HCT116 (cell line): ENCODE data around the gene SVIL. TPM values are rescaled to one million over a fixed set of nuclear protein-coding genes. Genes with fewer than 3 reads are reported as not detected.

ENCODE experiments used
- ATAC-seq: fragments of 200-7000 bp; cut with Tn5 transposase; 2 replicates; pipeline ENCODE4 v1.9.1; 2020; ENCODE audit warnings: mild to moderate bottlenecking, moderate library complexity
- BruUV-seq: library from RNA; stranded (reverse); fragments of 400-500 nt; replicated peaks from 2 replicates; lab custom pipeline; 2021; lab: Mats Ljungman, UMichigan
- CTCF ChIA-PET: fragments of 300-600 bp; sonication (Branson Sonifier 250); formaldehyde crosslinking; loops from one replicate; lab custom pipeline; 2021; ENCODE audit warnings: antibody characterized with exemption; lab: Charles Lee
- POLR2A ChIA-PET: fragments of 300-600, 350-600 bp; sonication (Branson Sonifier 250); formaldehyde crosslinking; loops from one replicate; lab custom pipeline; 2021; ENCODE audit warnings: antibody characterized with exemption; lab: Charles Lee
- RAD21 ChIA-PET, 2 experiments: fragments of 300-600 bp; sonication (Branson Sonifier 250); formaldehyde crosslinking; loops; one replicate each; lab custom pipeline; 2023; ENCODE audit warnings: low total read pairs in 2 of 2; ENCODE audit not compliant: uncharacterized antibody in 2 of 2, unreplicated experiment in 2 of 2, low non-redundant PET in 1 of 2; lab: Charles Lee
- DNase-seq: peaks from one replicate; pipeline ENCODE4 v3.0.0-alpha.2; 2010; ENCODE audit warnings: low read depth, low spot score
- H2AFZ ChIP-seq: fragments of 200-600 bp; shearing (Covaris generic), sonication (generic); 2 replicates; pipeline ENCODE4 v1.6.1; 2017; ENCODE audit warnings: low read depth, mixed run types, mixed read lengths, antibody characterized with exemption, low read length; ENCODE audit not compliant: poor library complexity, severe bottlenecking
- H3K27ac ChIP-seq: 2 replicates; pipeline ENCODE4 v1.5.1; 2012; ENCODE audit warnings: low read depth, low read length
- H3K27me3 ChIP-seq: fragments of 200-600 bp; sonication (generic); 2 replicates; pipeline ENCODE4 v1.6.1; 2016; ENCODE audit warnings: mixed run types, low read length, mixed read lengths; ENCODE audit not compliant: insufficient read depth
- H3K36me3 ChIP-seq, 2 experiments: fragments of 200-500 bp in 1 of 2; fragments of 200-600 bp in 1 of 2; sonication (Bioruptor generic) in 1 of 2; sonication (generic) in 1 of 2; 2 replicates each; pipeline versions ENCODE4 v1.5.1 to v1.6.1; 2014 to 2016; ENCODE audit warnings: low read length in 2 of 2, inconsistent platforms in 1 of 2, mixed read lengths in 1 of 2, mixed run types in 1 of 2; ENCODE audit not compliant: insufficient read depth in 2 of 2, control insufficient read depth in 1 of 2
- H3K4me1 ChIP-seq, 2 experiments: fragments of 200-600 bp in 1 of 2; sonication (generic) in 1 of 2; 2 replicates each; pipeline versions ENCODE4 v1.5.1 to v1.6.1; 2012 to 2017; ENCODE audit warnings: low read length in 2 of 2, inconsistent platforms in 1 of 2, mild to moderate bottlenecking in 1 of 2, mixed read lengths in 1 of 2, mixed run types in 1 of 2, moderate library complexity in 1 of 2; ENCODE audit not compliant: insufficient read depth in 2 of 2, control insufficient read depth in 1 of 2
- H3K4me2 ChIP-seq: fragments of 200-600 bp; sonication (generic); 2 replicates; pipeline ENCODE4 v1.6.1; 2017; ENCODE audit warnings: mixed run types, low read length, mixed read lengths
- H3K4me3 ChIP-seq, 2 experiments: fragments of 200-600 bp in 1 of 2; sonication (generic) in 1 of 2; replicated peaks in 1 of 2; 2 replicates each; pipeline ENCODE4 v1.5.1; 2011 to 2016; ENCODE audit warnings: low read length in 2 of 2, control low read depth in 1 of 2, low read depth in 1 of 2, mild to moderate bottlenecking in 1 of 2, mixed read lengths in 1 of 2, mixed run types in 1 of 2
- H3K79me2 ChIP-seq: fragments of 200-600 bp; sonication (generic); 2 replicates; pipeline ENCODE4 v1.6.1; 2017; ENCODE audit warnings: mild to moderate bottlenecking, mixed run types, low read length, moderate library complexity, mixed read lengths; ENCODE audit not compliant: insufficient read depth
- H3K9ac ChIP-seq: fragments of 200-600 bp; sonication (generic); 2 replicates; pipeline ENCODE4 v1.6.1; 2016; ENCODE audit warnings: low read length, mixed read lengths
- H3K9me2 ChIP-seq: fragments of 200-600 bp; sonication (generic), shearing (Covaris generic); 2 replicates; pipeline ENCODE4 v1.6.1; 2017; ENCODE audit warnings: mixed run types, mild to moderate bottlenecking, moderate library complexity; ENCODE audit not compliant: insufficient read depth
- H3K9me3 ChIP-seq, 2 experiments: fragments of 200-500 bp in 1 of 2; fragments of 200-600 bp in 1 of 2; sonication (Bioruptor generic) in 1 of 2; sonication (generic) in 1 of 2; 2 replicates each; pipeline ENCODE4 v1.6.1; 2014 to 2017; ENCODE audit warnings: low read length in 2 of 2, mixed read lengths in 2 of 2, inconsistent platforms in 1 of 2, low read depth in 1 of 2, mild to moderate bottlenecking in 1 of 2, mixed run types in 1 of 2, moderate library complexity in 1 of 2; ENCODE audit not compliant: control insufficient read depth in 1 of 2, insufficient read depth in 1 of 2
- H4K20me1 ChIP-seq: fragments of 200-600 bp; sonication (generic), shearing (Covaris generic); 2 replicates; pipeline ENCODE4 v1.6.1; 2017; ENCODE audit warnings: mixed run types, mild to moderate bottlenecking, moderate library complexity; ENCODE audit not compliant: insufficient read depth
- ATF3 ChIP-seq: IDR thresholded peaks from 2 replicates; pipeline ENCODE4 v1.6.1; 2012
- CEBPB ChIP-seq: IDR thresholded peaks from 2 replicates; pipeline ENCODE4 v1.6.1; 2012; ENCODE audit warnings: low read depth
- CTCF ChIP-seq, 3 experiments: fragments of 200-600 bp in 1 of 3; sonication (generic) in 1 of 3; IDR thresholded peaks in 2 of 3; conservative IDR thresholded peaks in 1 of 3; 2 replicates each; pipeline ENCODE4 v1.5.1; 2012 to 2017; ENCODE audit warnings: low read depth in 2 of 3, low read length in 2 of 3, antibody characterized with exemption in 1 of 3, borderline replicate concordance in 1 of 3, control low read depth in 1 of 3, mild to moderate bottlenecking in 1 of 3, mixed read lengths in 1 of 3, mixed run types in 1 of 3, moderate library complexity in 1 of 3; ENCODE audit not compliant: insufficient read depth in 1 of 3
- EGR1 ChIP-seq: IDR thresholded peaks from 2 replicates; pipeline ENCODE4 v1.6.1; 2012; ENCODE audit warnings: low read depth
- ELF1 ChIP-seq: IDR thresholded peaks from 2 replicates; pipeline ENCODE4 v1.6.1; 2012; ENCODE audit warnings: low read depth, borderline replicate concordance
- EZH2 ChIP-seq: fragments of 200-600 bp; sonication (generic); IDR thresholded peaks from 2 replicates; pipeline ENCODE4 v1.6.1; 2017; ENCODE audit warnings: antibody characterized with exemption, mixed run types
- FOSL1 ChIP-seq: IDR thresholded peaks from 2 replicates; pipeline ENCODE4 v1.6.1; 2012; ENCODE audit warnings: low read depth
- MAX ChIP-seq: IDR thresholded peaks from 2 replicates; pipeline ENCODE4 v1.6.1; 2012
- POLR2A ChIP-seq: IDR thresholded peaks from 2 replicates; pipeline ENCODE4 v1.7.0; 2011; ENCODE audit warnings: borderline replicate concordance; ENCODE audit not compliant: insufficient read depth, insufficient read length; ENCODE audit errors: extremely low read depth
- POLR2AphosphoS5 ChIP-seq: IDR thresholded peaks from 2 replicates; pipeline ENCODE4 v1.6.1; 2011; ENCODE audit warnings: mild to moderate bottlenecking, low read depth, low read length, moderate library complexity
- RAD21 ChIP-seq: IDR thresholded peaks from 2 replicates; pipeline ENCODE4 v1.6.1; 2012; ENCODE audit warnings: low read depth, mild to moderate bottlenecking
- REST ChIP-seq: IDR thresholded peaks from 2 replicates; pipeline ENCODE4 v1.6.1; 2012; ENCODE audit warnings: low read depth
- SIN3A ChIP-seq: IDR thresholded peaks from 2 replicates; pipeline ENCODE4 v1.6.1; 2012; ENCODE audit warnings: low read depth
- SRF ChIP-seq: IDR thresholded peaks from 2 replicates; pipeline ENCODE4 v1.6.1; 2012; ENCODE audit warnings: low read depth
- TCF7L2 ChIP-seq: IDR thresholded peaks from 2 replicates; pipeline ENCODE4 v1.7.0; 2011; ENCODE audit warnings: borderline replicate concordance, inconsistent platforms; ENCODE audit not compliant: insufficient read depth, insufficient read length; ENCODE audit errors: extremely low read depth
- YY1 ChIP-seq: IDR thresholded peaks from 2 replicates; pipeline ENCODE4 v1.6.1; 2011; ENCODE audit warnings: low read length, low read depth, moderate library complexity, mild to moderate bottlenecking; ENCODE audit not compliant: insufficient replicate concordance; ENCODE audit errors: extremely low read depth
- ZBTB33 ChIP-seq: IDR thresholded peaks from 2 replicates; pipeline ENCODE4 v1.6.1; 2011; ENCODE audit warnings: mild to moderate bottlenecking, low read length, moderate library complexity; ENCODE audit not compliant: insufficient replicate concordance; ENCODE audit errors: extremely low read depth
- ZNF274 ChIP-seq: fragments of 200-500 bp; sonication (Bioruptor generic); IDR thresholded peaks from 2 replicates; pipeline ENCODE4 v1.6.1; 2014; ENCODE audit warnings: mild to moderate bottlenecking, low read depth, low read length, inconsistent platforms
- intact Hi-C: fragments of 100-400 bp; cut with micrococcal nuclease; formaldehyde crosslinking; loops from 2 replicates; pipeline ENCODE4 v1.10.0; 2022
- total RNA-seq: library from RNA; stranded (reverse); gene quantifications from one replicate; pipeline ENCODE4 v1.2.1, GENCODE V29; 2021; ENCODE audit not compliant: unreplicated experiment

The SVIL gene
- total RNA-seq, 1 experiment from 2014 or later: 27.0 TPM

- H3K79me2 ChIP-seq: peaks cover 46% of the 10 kb centered on the region
- peak overlapping the region; percentile 92 for H2AFZ ChIP-seq
- BruUV-seq: no TSS peak
- TF ChIP-seq CEBPB: no peak
- TF ChIP-seq ZNF274: no peak
- TF ChIP-seq EGR1: no peak
- TF ChIP-seq SIN3A: peak; percentile 56; the same call in 1 of the 2 replicates
- TF ChIP-seq ZBTB33: no peak
- no peak for TF ChIP-seq RAD21
- no peak for TF ChIP-seq SRF
- TF ChIP-seq REST: no peak
- TF ChIP-seq POLR2A: peak; percentile 88
- no peak for TF ChIP-seq CTCF (IDR thresholded peaks at IDR 0.05 in 2 of 3, conservative IDR thresholded peaks at IDR 0.05 in 1 of 3; ENCODE audit: borderline replicate concordance in 1 of 3, insufficient read depth in 1 of 3, low read depth in 2 of 3, low read length in 2 of 3)
- TF ChIP-seq ATF3: no peak
- peak; percentile 84 for TF ChIP-seq MAX
- TF ChIP-seq FOSL1: no peak
- no peak for TF ChIP-seq TCF7L2
- TF ChIP-seq POLR2AphosphoS5: peak; percentile 90
- TF ChIP-seq ELF1: no peak
- no peak for TF ChIP-seq EZH2
- no peak for TF ChIP-seq YY1
Measured at GRCh38 chr10:29409241-29410054, 225.3 kb downstream of the SVIL start.

More at GRCh38 chr10:29409241-29410054, 225.3 kb downstream of the SVIL start:
- Histone ChIP-seq H3K4me2 (peak overlapping the region; percentile 79), H3K36me3 (no peaks in the 10 kb centered on the region), H3K27ac (peak overlapping the region; percentile 71), H3K27me3 (no peaks in the 10 kb centered on the region), H3K9ac (peak overlapping the region; percentile 72), H4K20me1 (peaks cover 4% of the 10 kb centered on the region; the same call in 1 of the 2 replicates), H3K4me1 (peaks cover 4 to 11% of the 10 kb centered on the region in 2 experiments; a peak in 3 of 4 replicates), H3K4me3 (peak overlapping the region; percentile 75 to 79), H3K9me3 (peaks cover 0 to 8% of the 10 kb centered on the region in 2 experiments; a peak in 1 of 4 replicates), H3K9me2 (no peaks in the 10 kb centered on the region)
- CTCF ChIA-PET: interaction anchor here (0.6 to 1.0 kb wide), 3 partner anchors 17 to 36 kb away, joined by 3 to 5 read pairs (median 3); no protein-coding TSS in a partner anchor
- DNase-seq (peak; percentile 43), ATAC-seq (peak; percentile 96)
- intact Hi-C loops: no loop called here
- RAD21 ChIA-PET: no interaction called here
- POLR2A ChIA-PET: no interaction called here
